ENCODE results near the gene DPP9.

The DPP9 gene

GRCh38 chr19:4722671-4723594 lies 709 bp downstream of the DPP9 start:
- peak overlapping the region; percentile 87 for H3K4me3 ChIP-seq (ENCODE audit: low read depth, low read length)
- H3K27ac ChIP-seq, result peak overlapping the region; percentile 67
- TF ChIP-seq CTCF (IDR thresholded peaks at IDR 0.05), result no peak
- no peaks in the 10 kb centered on the region for H3K9me3 ChIP-seq (ENCODE audit: control insufficient read depth, low read length)
- H3K4me1 ChIP-seq, result no peaks in the 10 kb centered on the region
- no peaks in the 10 kb centered on the region for H3K36me3 ChIP-seq (ENCODE audit: control insufficient read depth, insufficient read depth, low read length)
- peak overlapping the region; percentile 92 for H3K4me2 ChIP-seq (ENCODE audit: low read length)
- H3K27me3 ChIP-seq (ENCODE audit: control insufficient read depth, insufficient read depth, low read length), result no peaks in the 10 kb centered on the region
- H2AFZ ChIP-seq, result peak overlapping the region; percentile 81
- peaks cover 5% of the 10 kb centered on the region for H3K79me2 ChIP-seq
- peak overlapping the region; percentile 42 for H3K9ac ChIP-seq

- no peaks in the 10 kb centered on the region for H3K36me3 ChIP-seq (ENCODE audit: control insufficient read depth, insufficient read depth, low read length)
- no peaks in the 10 kb centered on the region for H3K27me3 ChIP-seq (ENCODE audit: control insufficient read depth, insufficient read depth, low read length)
- no peak overlapping the region for H3K4me2 ChIP-seq (ENCODE audit: low read length)
- H2AFZ ChIP-seq, result no peak overlapping the region
- no peak overlapping the region for H3K27ac ChIP-seq
- H3K4me3 ChIP-seq (ENCODE audit: low read depth, low read length), result no peak overlapping the region
- H3K4me1 ChIP-seq, result no peaks in the 10 kb centered on the region
- H3K9ac ChIP-seq, result no peak overlapping the region
- no peak for TF ChIP-seq CTCF (IDR thresholded peaks at IDR 0.05)
- peaks cover 5% of the 10 kb centered on the region for H3K79me2 ChIP-seq
- H3K9me3 ChIP-seq (ENCODE audit: control insufficient read depth, low read length), result no peaks in the 10 kb centered on the region
Measured at GRCh38 chr19:4721196-4721595, 2.4 kb downstream of the DPP9 start.

- H3K9ac ChIP-seq, result no peak overlapping the region
- H3K79me2 ChIP-seq, result peaks cover 8% of the 10 kb centered on the region
- no peak overlapping the region for H3K27ac ChIP-seq
- no peak overlapping the region for H3K4me2 ChIP-seq (ENCODE audit: low read length)
- H3K27me3 ChIP-seq (ENCODE audit: control insufficient read depth, insufficient read depth, low read length), result no peaks in the 10 kb centered on the region
- H3K9me3 ChIP-seq (ENCODE audit: control insufficient read depth, low read length), result no peaks in the 10 kb centered on the region
- H3K4me1 ChIP-seq, result no peaks in the 10 kb centered on the region
- H2AFZ ChIP-seq, result no peak overlapping the region
- no peak overlapping the region for H3K4me3 ChIP-seq (ENCODE audit: low read depth, low read length)
- no peak for TF ChIP-seq CTCF (IDR thresholded peaks at IDR 0.05)
- H3K36me3 ChIP-seq (ENCODE audit: control insufficient read depth, insufficient read depth, low read length), result no peaks in the 10 kb centered on the region
Measured at GRCh38 chr19:4720037-4720700, 3.5 kb downstream of the DPP9 start.

- Histone ChIP-seq H3K36me3 (ENCODE audit: control insufficient read depth, insufficient read depth, low read length) (no peaks in the 10 kb centered on the region), H3K4me1 (no peaks in the 10 kb centered on the region)
Measured at GRCh38 chr19:4719499-4719866, 4.2 kb downstream of the DPP9 start.

More at GRCh38 chr19:4719499-4719866, 4.2 kb downstream of the DPP9 start:
- H3K4me3 ChIP-seq (ENCODE audit: low read depth, low read length), result no peak overlapping the region
- peaks cover 8% of the 10 kb centered on the region for H3K79me2 ChIP-seq
- no peak overlapping the region for H2AFZ ChIP-seq
- no peaks in the 10 kb centered on the region for H3K27me3 ChIP-seq (ENCODE audit: control insufficient read depth, insufficient read depth, low read length)
- TF ChIP-seq CTCF (IDR thresholded peaks at IDR 0.05), result no peak
- no peak overlapping the region for H3K9ac ChIP-seq
- no peaks in the 10 kb centered on the region for H3K9me3 ChIP-seq (ENCODE audit: control insufficient read depth, low read length)
- H3K4me2 ChIP-seq (ENCODE audit: low read length), result no peak overlapping the region
- no peak overlapping the region for H3K27ac ChIP-seq
